Measurements from ENCODE around the gene PHF19.

The PHF19 gene

GRCh38 chr9:120863833-120864232, 13.2 kb downstream of the PHF19 start:
- DNase-seq (ENCODE audit: insufficient read length, low spot score): no peak
- no peak for FAIRE-seq
- TF ChIP-seq CTCF (IDR thresholded peaks at IDR 0.05; ENCODE audit: insufficient read depth, missing control alignments): no peak

GRCh38 chr9:120862452-120862851, 14.5 kb downstream of the PHF19 start:
- FAIRE-seq (no peak), DNase-seq (ENCODE audit: insufficient read length, low spot score) (no peak)
- no peak for TF ChIP-seq CTCF (IDR thresholded peaks at IDR 0.05; ENCODE audit: insufficient read depth, missing control alignments)

GRCh38 chr9:120861935-120862334, 15.1 kb downstream of the PHF19 start:
- TF ChIP-seq CTCF (IDR thresholded peaks at IDR 0.05; ENCODE audit: insufficient read depth, missing control alignments): no peak
- no peak for DNase-seq (ENCODE audit: insufficient read length, low spot score)

GRCh38 chr9:120860083-120860482, 16.9 kb downstream of the PHF19 start:
- FAIRE-seq (no peak), DNase-seq (ENCODE audit: insufficient read length, low spot score) (no peak)
- no peak for TF ChIP-seq CTCF (IDR thresholded peaks at IDR 0.05; ENCODE audit: insufficient read depth, missing control alignments)

More at GRCh38 chr9:120861935-120862334, 15.1 kb downstream of the PHF19 start:
- FAIRE-seq: no peak

GRCh38 chr9:120859361-120859760, 17.6 kb downstream of the PHF19 start:
- no peak for DNase-seq (ENCODE audit: insufficient read length, low spot score)
- no peak for FAIRE-seq
- no peak for TF ChIP-seq CTCF (IDR thresholded peaks at IDR 0.05; ENCODE audit: insufficient read depth, missing control alignments)

- DNase-seq (ENCODE audit: insufficient read length, low spot score) (no peak), FAIRE-seq (no peak)
- TF ChIP-seq CTCF (IDR thresholded peaks at IDR 0.05; ENCODE audit: insufficient read depth, missing control alignments): no peak
Measured at GRCh38 chr9:120857902-120858301, 19.1 kb downstream of the PHF19 start.

- DNase-seq (ENCODE audit: insufficient read length, low spot score): no peak
Measured at GRCh38 chr9:120857481-120857880, 19.5 kb downstream of the PHF19 start.

More at GRCh38 chr9:120857481-120857880, 19.5 kb downstream of the PHF19 start:
- FAIRE-seq: no peak
- TF ChIP-seq CTCF (IDR thresholded peaks at IDR 0.05; ENCODE audit: insufficient read depth, missing control alignments): no peak

All from D721Med (cell line).